Measurements from ENCODE around the gene CAPN8.

CAPN8 gene

DNA sequence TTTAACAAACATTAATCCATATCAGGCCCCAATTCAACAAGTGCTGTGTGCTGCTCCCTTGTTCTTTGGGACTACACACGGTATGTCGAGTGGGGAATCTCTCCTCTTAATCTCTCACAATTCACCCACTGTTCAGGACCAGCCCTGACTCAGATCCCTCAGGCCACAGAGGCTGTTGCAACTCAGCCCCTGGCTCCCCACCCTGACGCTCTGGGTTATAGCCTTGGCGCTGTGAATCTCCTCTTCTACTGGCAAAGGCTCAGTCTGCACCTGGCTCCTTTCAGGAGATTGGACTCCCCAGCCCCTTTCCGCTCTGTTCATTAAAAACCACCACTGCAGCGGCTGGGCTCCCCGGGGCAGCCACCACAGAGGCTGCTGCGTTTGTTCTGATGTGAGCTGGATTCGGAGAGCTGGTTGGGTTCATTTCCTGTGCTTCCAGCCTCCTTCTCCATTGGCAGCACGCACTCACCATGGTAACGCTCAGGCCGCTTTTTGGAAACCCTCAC is 13.0 kb downstream of the CAPN8 start:
- DNase-seq: no peak

DNA sequence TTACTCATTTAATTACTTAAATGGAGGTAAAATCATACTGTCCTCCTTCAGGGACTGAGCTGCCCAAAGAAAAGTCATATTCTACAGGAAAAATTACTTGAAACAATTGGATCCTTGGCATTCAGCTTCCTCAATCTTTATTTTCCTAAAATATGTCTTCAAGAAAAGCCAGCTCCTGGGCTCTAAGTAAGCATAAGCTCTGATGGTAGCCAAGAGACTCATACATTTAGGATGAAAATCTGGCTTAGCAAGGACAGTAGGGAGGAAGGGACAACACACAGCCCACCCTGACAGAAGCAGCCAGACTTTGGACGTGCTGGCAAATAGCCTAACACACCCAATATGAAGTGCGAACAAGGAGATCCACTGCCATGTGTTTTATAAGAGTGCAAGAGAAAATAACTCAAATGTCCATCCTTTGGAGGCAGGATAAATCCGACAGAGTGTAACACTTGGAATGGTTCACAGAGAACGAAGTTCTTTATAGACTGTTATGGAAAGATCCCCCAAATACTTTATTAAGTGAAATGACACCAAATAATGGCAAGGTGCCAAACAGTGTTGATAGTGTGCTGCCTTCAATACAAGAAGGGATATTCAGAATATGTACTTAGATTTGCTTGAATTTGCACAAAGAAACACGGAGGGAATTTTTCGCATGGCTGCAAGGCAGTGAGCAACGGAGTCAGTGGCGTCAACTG is 14.1 kb downstream of the CAPN8 start:
- no peak for DNase-seq

DNA sequence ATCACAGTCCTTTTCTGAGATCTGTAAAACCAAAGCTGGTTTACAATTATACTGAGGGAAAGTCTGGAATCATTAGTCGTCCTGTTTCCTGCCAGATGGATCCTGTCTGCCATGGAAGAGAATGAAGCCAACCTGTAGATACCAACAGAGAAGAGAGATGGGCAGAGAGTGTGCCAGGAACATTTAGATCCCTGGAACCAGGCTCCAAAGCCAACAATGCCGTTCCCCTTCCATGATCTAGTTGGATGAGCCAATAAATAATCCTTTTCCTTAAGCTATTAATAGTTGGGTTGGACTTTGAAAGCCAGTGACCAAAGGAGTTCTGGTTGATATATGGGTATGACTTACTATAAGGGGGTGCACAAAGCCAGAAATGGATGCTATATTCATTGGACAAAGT is 15.0 kb downstream of the CAPN8 start:
- no peak for DNase-seq

DNA sequence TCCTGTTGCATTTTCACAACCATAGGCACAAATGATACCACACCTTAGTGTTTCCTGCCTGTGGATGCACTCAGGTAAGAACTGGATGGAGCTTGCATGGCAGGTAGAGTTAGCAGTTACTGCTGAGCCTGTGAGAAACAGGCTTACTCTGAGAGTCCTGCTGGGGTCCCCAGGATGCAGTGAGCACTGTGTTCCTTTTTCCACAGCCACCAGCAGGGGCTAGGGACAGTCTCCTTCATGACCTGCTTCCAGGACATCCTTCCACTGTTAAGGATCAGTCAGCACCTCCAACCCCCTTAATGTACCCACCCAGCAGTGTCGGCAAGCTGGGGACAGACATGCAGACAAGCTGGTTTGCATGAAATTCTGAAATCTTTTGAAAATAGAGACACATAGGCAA is 16.3 kb downstream of the CAPN8 start:
- no peak for DNase-seq

DNA sequence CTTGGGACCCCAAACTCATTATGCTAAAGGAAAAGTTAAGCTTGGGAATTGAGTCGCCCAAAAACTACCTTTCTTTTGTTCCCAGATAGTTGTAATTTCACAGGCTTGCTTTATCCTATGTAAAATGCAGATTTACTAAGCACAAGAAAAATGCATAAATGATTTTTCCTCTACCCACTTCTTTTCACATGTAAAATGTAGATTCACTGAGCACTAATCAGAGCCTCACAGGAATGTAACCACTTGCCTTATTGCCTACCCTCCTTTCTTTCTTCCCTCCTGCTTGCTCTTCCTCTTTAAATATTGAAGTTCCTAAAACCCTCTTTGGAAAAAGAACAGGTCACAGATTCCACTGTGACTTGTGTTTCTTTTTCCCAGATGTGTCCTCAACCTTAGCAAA is 18.3 kb downstream of the CAPN8 start:
- no peak for DNase-seq

DNA sequence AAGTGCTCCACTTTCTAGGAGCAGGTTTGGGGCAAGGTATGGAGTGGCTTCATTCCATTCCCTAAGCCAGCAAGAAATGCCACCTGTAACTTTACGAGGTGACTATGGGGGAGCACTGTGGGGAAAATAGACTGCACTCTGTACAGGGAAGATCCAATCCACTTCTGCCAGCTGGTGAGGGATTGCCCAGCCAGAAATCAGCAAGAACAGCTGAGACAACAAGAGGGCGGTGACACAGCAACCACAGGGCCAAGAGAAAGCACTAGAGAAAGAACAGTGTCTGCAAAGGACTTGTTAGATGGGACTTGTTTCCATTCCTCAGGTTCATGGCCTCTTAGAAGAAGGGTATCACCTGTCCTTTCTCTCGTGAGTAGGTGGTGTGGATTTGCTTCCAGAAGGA is 19.6 kb downstream of the CAPN8 start:
- DNase-seq: peak in 1 of 2 experiments; percentile 33

DNA sequence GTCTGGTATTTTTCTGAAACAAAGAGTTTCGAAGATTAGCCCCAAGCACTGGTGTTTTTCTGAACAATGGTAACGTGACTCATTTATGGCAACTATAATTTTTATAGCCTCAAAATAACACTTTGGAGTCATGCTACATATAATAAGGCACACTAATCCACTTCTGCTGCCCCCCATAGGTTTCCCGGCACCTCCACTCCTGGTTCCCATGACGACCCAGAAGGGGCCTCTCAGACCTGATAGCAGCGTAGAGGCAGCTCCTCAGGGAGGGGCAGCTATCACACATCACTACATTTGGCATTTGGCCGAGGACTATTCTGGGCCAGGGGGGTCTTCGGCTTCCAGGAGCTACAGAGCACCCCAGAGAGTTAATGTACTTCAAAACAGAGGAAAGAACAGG is 23.3 kb downstream of the CAPN8 start:
- peak; percentile 15 to 62 for DNase-seq

DNA sequence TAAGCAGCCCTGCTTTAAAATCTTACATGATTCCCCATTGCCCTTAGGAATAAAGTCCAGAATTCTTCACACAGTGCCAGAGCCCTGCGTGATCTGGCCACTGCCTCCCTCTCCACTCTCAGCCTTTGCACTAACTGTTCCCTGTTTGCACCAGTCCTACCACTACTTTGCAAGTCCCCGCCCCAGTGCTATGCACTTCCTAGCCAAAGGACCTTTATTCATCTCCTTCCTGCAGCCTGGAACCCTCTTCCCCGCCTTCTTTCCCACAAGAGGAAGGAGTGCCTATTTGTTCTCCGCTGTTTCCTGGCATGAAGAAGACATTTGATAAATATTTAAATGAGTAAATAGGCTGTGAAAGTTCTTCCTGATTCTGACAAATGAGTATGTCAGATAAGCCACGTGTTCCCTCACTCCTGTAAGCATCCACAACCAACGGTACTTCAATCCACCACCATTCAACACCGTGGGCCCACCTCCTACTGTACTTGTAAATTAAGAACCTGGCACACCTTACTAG is 23.9 kb downstream of the CAPN8 start:
- DNase-seq: no peak

DNA sequence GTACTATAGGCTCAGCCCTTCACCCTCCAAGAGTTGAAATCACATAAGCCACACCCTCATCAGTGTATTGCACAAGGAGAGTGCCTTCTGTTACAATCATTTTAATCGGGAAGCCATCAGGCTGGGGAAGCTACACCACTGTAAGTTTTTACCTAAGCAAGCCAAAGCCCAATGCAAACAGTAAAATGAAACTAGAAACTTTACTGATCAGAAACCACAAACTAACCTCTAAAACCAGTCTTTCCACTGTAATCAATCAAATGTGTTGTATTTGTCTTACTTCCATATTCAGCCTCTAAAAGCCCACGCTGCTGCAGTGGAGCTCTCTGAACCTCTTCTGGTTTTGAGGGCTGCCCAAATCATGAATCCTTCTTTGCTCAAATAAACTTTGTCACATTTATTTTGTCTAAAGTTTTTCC is 26.2 kb downstream of the CAPN8 start:
- DNase-seq: no peak

DNA sequence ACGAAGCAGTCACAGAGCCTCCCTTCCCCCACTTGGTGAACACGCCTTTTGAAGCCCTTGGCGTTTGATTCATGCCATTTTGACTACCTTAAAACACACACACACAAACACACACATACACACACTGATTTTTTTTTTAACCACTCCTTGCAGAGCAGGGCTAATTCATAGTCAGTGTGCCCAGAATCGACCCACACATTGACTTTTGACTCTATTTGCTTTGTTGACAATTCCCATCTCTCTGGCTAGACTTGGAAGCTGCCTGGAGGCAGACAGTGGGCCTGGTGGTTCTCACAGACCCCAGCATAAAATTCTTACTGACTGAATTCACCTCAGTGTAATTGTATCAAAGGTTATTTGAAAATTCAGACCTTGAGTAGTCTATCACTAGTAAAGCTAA is 30.3 kb downstream of the CAPN8 start:
- DNase-seq: no peak

DNA sequence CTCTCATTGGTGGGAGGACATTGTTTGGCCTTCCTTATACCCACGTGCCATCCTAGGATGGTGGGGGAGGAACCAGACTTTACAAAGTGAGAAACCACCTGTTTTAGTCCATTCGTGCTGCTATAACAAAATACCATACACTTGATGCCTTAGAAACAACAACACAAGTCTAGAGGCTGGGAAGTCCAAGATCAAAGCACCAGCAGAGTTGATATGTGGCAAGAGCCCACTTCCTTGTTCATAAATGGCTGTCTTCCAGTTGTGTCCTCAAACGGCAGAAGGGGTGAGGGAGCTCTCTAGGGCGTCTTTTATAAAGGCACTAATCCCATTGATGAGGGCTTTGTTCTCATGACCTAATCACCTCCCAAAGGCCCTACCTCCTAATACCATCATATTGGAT is 31.1 kb downstream of the CAPN8 start:
- no peak for DNase-seq

DNA sequence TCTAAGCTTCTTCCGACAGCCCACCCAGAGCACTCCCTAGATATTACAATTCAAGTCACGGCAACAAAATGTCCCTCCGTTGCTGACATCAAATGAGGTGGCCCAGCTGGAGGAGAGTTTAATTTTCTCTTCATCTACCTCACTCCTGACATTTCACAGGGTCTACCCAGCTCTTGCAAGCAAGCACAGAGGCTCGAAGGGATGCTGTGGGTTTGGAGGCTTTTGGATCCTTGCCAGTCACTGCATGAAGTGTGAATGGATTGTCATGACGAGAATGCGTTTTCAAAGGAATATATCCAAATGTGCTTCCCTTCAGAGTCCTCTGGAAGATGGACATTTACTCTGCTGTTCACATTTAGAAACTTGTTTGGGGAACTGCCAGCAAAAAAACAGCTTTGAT is 33.5 kb downstream of the CAPN8 start:
- DNase-seq: peak in 1 of 2 experiments; percentile 33

DNA sequence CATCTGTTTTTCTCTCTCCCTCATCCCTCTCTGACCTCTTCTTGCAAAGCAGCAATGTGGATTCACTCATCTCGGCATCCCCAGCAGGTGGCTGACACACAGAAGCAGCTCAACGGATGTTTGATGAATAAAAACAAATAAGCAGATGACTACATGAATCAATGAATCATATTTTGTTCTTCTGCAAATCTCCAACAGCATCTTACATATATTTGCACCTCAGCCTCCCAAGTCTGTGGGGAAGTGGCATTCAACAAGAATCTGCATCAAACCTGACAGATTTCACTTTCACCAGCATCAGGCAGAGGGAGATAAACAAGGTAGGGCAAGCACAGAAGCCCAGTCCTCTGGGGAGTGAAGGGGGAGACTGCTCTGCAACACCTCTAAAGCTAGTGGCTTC is 34.0 kb downstream of the CAPN8 start:
- DNase-seq: peak; percentile 5 to 77

DNA sequence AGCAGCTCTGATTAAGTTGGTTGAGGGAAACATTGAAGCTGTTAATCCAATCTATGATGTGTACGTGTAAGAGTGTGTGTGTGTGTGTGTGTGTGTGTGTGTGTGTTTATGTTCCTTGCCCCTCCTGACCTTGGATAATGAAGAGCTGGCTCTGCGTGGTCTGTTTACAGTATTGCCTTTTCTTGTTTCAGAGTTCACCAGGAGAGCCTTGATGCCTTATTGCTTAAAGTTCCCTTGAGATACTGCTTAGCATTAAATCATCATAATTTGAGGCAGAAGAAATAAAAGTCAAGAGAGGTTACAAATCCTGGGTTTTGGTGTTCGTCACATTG is 36.4 kb downstream of the CAPN8 start:
- DNase-seq: no peak

DNA sequence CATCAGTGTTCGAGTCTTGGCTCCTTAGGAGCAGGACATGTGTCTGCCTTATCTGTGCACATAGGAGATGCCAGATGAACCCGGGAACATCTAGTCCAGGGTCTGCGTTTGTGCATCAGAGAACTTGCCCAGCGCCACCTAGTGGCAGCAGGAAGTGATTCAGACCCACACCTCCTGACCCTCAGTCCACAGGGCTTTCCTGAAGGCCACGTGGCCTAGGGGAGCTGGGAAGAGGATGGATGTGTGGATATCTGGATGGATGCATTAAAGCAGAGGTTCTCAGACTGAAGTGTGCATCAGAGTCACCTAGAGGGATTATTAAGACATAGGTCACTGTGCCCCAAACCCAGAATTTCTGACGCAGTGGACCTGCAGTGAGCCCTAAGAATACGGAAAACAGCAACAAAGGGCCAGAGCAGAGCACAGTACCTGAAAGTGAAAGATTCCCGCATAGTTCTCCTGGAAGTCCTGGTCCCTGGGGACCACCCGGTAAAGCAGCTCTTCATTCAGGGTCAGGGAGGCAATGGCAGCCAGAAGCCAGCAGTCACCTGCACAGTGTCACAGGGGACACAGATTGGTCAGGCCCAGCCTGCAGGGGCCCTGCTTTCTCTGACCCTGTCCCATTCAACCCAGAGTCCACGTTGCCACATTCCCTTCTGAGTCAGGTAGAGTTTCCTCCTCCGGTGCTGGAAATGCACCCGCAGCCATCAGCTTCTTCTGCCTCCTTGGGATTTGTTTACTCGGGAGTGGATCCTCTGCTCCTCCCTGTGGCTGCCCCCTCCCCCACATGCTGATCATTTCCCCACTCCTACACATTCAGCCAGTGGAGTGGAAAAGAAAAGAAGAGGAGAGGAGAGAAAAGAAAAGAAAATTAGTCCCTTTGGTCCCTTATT is 37.0 kb downstream of the CAPN8 start:
- DNase-seq: peak; percentile 21 to 59

DNA sequence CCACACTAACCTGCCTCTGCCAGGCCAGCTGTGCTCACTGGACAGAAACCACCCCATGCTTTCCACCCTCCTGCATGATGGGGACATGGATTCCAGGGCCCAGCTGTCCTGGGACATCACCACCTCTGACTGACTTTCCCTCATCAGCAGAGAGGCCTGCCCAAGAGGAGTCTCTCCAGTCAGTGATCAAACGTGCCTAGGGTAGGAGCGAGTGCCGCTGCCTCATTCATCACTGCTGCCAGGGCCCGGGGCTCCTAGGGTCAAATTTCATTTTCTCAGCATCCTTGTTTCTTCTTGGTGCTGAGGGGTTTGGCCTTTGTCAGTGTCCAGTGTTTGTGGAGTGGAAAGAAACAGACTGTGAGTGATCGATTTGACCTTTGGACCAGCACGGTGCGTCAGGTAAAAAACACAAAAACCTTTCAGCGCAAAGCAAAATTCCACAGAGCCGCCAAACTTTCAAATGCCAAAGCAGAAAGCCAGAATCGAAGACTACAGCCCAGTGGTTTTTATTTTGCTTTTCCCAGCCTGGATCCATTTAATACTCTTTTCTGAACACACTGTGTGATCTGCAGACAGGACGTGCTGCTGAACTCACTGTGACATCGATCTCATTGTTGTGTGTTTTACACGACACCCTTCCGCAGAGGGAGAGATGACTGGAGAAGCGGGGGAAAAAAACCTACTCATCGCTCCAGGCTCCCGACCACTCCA is 43.2 kb downstream of the CAPN8 start:
- DNase-seq: no peak

DNA sequence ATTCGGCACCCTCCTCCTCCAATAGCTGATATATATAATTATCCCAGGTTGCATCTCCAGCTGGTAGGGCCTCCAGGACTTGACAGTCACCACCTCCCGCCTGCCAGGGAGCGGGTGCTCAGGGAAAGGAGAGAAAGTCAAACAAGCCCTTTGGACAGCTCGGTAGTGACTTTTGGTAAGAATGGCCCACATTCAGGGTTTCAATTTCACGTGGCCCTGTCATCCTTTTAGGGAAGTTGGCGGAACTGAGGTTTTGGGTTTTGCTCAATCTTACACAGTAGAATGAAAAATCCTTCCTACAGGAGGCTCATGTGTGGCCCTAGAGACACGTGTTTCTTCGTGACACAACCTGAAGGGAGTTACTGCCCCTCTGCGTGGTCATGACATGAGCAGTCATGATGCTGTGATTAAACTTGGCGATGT is 44.2 kb downstream of the CAPN8 start:
- no peak for DNase-seq

DNA sequence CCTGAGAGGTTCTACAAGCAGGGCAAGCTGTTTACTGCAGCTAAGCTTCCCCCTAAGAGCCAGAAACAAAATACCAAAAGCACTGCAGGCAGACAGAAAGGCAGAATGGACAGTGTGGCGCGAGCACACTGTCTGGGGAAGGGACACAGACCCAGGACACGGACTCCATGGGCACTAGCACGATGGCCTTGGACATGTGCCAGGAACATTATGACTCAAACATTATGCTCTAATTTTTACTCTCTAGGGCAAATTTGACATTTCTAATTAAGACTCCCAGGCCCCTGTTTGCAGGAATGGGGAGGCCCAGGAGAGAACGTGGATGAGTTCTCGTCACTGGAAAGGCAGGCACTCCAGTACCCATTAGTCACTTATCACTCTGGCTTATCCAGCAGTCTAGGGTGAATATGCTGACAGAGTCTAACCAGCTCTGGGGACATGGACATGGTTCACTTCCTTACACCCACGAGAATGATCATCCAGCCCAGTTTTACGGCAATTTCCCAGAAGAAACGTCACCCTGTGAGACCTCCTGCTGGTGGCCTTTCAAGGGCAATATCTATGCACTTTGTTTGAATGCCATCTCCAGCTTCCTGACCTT is 45.1 kb downstream of the CAPN8 start:
- DNase-seq: no peak

DNA sequence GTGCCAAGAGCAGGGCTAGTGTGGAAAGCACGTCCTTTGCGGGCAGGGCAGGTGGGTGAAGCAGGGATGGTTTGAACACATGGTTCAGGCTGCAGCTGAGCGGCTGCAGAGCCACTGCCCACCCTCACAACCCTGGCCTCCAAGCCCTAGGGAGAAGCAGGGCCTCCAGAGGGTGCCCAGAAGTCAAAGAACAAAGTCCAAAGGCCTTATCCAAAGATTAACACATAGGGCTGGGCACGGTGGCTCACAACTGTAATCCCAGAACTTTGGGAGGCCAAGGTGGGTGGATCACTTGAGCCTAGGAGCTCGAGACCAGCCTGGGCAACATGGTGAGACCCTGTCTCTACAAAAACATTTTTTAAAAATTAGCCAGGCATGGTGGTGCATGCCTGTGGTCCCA is 46.8 kb downstream of the CAPN8 start:
- DNase-seq: no peak

DNA sequence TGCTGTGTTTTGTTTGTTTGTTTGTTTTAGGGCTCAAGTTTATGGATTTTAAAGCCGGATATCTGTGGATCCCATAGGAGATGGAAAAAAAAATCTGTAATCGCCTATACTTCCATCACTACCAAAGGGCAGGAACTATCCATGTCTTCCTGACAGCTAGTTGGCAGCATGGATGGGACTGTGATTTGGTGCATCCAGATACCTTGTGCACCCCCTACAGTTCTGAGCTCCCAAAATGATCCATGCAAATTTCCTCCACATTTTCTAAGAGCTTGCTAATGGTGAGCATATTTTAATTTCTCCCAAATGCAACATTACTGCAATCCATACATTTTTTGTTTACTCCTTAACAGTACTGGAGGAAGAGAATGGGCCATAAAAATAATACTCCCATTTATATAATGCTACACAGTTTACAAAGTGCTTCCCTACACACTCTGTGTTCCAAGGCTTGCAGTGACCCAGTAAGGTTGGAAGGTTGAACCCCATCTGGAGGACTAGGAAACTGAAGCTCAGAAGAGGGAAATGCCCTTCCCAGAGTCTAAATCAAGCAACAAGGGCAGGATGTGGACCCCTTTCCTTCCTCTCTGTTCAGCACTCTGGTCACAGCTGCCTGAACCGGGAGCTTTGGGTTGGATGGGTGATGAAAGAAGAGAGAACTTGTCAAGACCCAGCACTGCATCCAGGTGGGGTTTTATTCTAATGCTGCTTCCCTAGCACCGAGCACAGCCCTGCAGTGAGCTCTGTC is 48.0 kb downstream of the CAPN8 start:
- DNase-seq: peak in 1 of 2 experiments; percentile 27

DNA sequence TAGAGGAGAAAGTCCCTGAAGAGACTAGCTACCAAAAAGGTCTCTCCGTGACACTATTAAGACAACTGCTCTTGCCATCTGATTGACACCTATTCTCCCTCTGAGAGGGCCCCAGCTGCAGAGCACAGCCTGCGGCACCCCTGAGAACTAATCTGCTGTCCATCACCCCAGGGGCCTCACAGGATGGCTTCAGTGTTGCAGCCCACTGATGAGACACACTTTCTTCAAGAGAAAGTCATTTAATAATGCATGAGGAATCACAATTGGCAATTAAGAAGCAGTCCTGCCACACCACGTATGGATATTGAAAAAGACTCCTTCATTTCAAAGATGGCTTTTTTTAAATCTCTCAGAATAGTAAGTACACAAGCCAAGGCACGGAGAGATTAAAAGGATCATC is 48.9 kb downstream of the CAPN8 start:
- DNase-seq: no peak

DNA sequence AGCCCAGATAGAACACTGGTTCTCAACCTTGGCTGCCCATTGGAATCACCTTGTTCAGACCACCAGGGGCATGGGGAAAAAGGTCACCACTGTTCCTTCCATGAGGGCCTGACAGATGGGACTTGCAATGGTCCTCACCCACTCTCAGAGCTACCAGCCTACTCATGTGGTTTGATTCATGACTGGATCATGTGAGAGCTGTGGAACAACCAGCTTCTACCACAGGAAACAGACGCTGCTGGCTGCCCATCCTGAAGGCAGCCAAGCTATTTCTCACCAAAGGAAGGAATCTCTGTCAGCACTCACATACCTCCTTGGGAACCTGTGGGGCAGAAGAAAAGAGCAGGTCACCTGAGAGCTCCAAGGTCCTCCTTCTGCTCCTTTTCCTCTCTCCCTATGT is 53.6 kb downstream of the CAPN8 start:
- no peak for DNase-seq
